A549 (cell line): ENCODE results near the gene BCAT1. TPM values are rescaled to one million over a fixed set of nuclear protein-coding genes. Genes with fewer than 3 reads are reported as not detected.

Experiments
- ATAC-seq, 2 experiments: fragments of 200-7000 bp in 1 of 2; fragments of >200 bp in 1 of 2; cut with Nextera tagmentation in 1 of 2; cut with Tn5 transposase in 1 of 2; 3 replicates each; pipeline versions ENCODE4 v1.8.0 to v1.9.1; 2018 to 2020; ENCODE audit warnings: mild to moderate bottlenecking in 1 of 2, moderate library complexity in 1 of 2
- CTCF ChIA-PET: fragments of 300-600 bp; sonication (Branson Sonifier 250); formaldehyde crosslinking; extraction: SDS; loops from one replicate; lab custom pipeline; 2021; ENCODE audit warnings: antibody characterized with exemption, inconsistent platforms; lab: Yijun Ruan, JAX
- POLR2A ChIA-PET: fragments of 350-600 bp; formaldehyde crosslinking; extraction: SDS; loops from one replicate; lab custom pipeline; 2021; ENCODE audit warnings: antibody characterized with exemption, inconsistent platforms; lab: Yijun Ruan, JAX
- DNase-seq, 2 experiments: peaks; one replicate each; pipeline versions ENCODE4 v3.0.0 to v3.0.0-alpha.2; 2011 to 2016; ENCODE audit warnings: low read depth in 1 of 2, low spot score in 1 of 2
- FAIRE-seq: peaks from 2 replicates; lab custom pipeline; 2011; peaks lifted over from hg19 to GRCh38; lab: Jason Lieb, UNC
- H3K27ac ChIP-seq, 2 experiments: fragments of >200 bp; sonication (Bioruptor Twin); formaldehyde crosslinking; 3 replicates each; pipeline ENCODE4 v1.5.1; 2016 to 2017
- H3K4me1 ChIP-seq: fragments of >200 bp; sonication (Bioruptor Twin); formaldehyde crosslinking; 3 replicates; pipeline ENCODE4 v1.6.1; 2016
- H3K4me2 ChIP-seq: fragments of >200 bp; sonication (Bioruptor Twin); formaldehyde crosslinking; 3 replicates; pipeline ENCODE4 v1.6.1; 2016
- H3K4me3 ChIP-seq: fragments of >200 bp; sonication (Bioruptor Twin); formaldehyde crosslinking; 3 replicates; pipeline ENCODE4 v1.5.1; 2016
- H3K9me3 ChIP-seq: fragments of >200 bp; sonication (Bioruptor Twin); formaldehyde crosslinking; 3 replicates; pipeline ENCODE4 v1.6.1; 2016
- BHLHE40 ChIP-seq: IDR thresholded peaks from 2 replicates; pipeline ENCODE4 v1.6.1; 2012; ENCODE audit warnings: low read depth, low read length, inconsistent platforms
- CBX8 ChIP-seq: fragments of 200-600 bp; sonication (generic); IDR thresholded peaks from 2 replicates; pipeline ENCODE4 v1.6.1; 2016
- FOSL2 ChIP-seq, 2 experiments: fragments of 450-650 bp in 1 of 2; fragments of >200 bp in 1 of 2; sonication (Bioruptor Twin) in 1 of 2; formaldehyde crosslinking; IDR thresholded peaks; 2 replicates each; pipeline versions ENCODE4 v1.5.0 to v1.6.1; 2016 to 2020; ENCODE audit warnings: mild to moderate bottlenecking in 1 of 2, moderate library complexity in 1 of 2
- HDAC2 ChIP-seq: fragments of 200-600 bp; sonication (generic); IDR thresholded peaks from 2 replicates; pipeline ENCODE4 v1.6.1; 2016
- HOXA7 ChIP-seq: fragments of 250-450 bp; sonication (Bioruptor Pico); IDR thresholded peaks from 2 replicates; pipeline ENCODE4 v1.5.0; 2020; ENCODE audit warnings: mild to moderate bottlenecking, moderate library complexity
- HOXB5 ChIP-seq: fragments of 250-450 bp; sonication (Bioruptor Pico); IDR thresholded peaks from 2 replicates; pipeline ENCODE4 v1.5.0; 2020; ENCODE audit warnings: mild to moderate bottlenecking, moderate library complexity
- KDM5A ChIP-seq: fragments of 200-600 bp; sonication (generic); IDR thresholded peaks from 2 replicates; pipeline ENCODE4 v1.6.1; 2016; ENCODE audit warnings: antibody characterized with exemption, mild to moderate bottlenecking
- NFE2L2 ChIP-seq: fragments of 150-350 bp; conservative IDR thresholded peaks from 2 replicates; pipeline ENCODE4 v1.6.1; 2014; ENCODE audit warnings: low read length
- NPAS2 ChIP-seq: fragments of 250-450 bp; sonication (Bioruptor Pico); IDR thresholded peaks from 2 replicates; pipeline ENCODE4 v1.8.0; 2022; ENCODE audit warnings: mild to moderate bottlenecking, moderate library complexity, borderline replicate concordance
- NR3C1 ChIP-seq: fragments of >200 bp; sonication (Bioruptor Twin); formaldehyde crosslinking; IDR thresholded peaks from 3 replicates; pipeline ENCODE4 v1.6.1; 2017
- RFX5 ChIP-seq: fragments of 450-650 bp; IDR thresholded peaks from 2 replicates; pipeline ENCODE4 v1.7.1; 2014; ENCODE audit warnings: antibody characterized with exemption, mild to moderate bottlenecking, moderate library complexity
- SMC3 ChIP-seq: fragments of >200 bp; sonication (Bioruptor Twin); formaldehyde crosslinking; IDR thresholded peaks from 3 replicates; pipeline ENCODE4 v1.6.1; 2018; ENCODE audit warnings: inconsistent platforms
- ZFP36 ChIP-seq: fragments of 450-650 bp; IDR thresholded peaks from 2 replicates; pipeline ENCODE4 v1.6.1; 2014; ENCODE audit warnings: borderline replicate concordance; ENCODE audit not compliant: partially characterized antibody
- ZNF302 ChIP-seq: fragments of 250-450 bp; sonication (Bioruptor Pico); IDR thresholded peaks from 2 replicates; pipeline ENCODE4 v1.9.0; 2021; ENCODE audit warnings: inconsistent platforms, mild to moderate bottlenecking, moderate library complexity
- WGBS: methylation state at CpG from one replicate; pipeline ENCODE4 v1.1.6; 2017; ENCODE audit errors: missing lambda C conversion rate; 5-methylcytosine and 5-hydroxymethylcytosine counted together
- polyA plus RNA-seq, 4 experiments: library from polyadenylated mRNA; depleted of rRNA in 3 of 4; stranded (reverse); fragments of >200 nt; fragmentation: RNase III in 1 of 4; extraction: RNeasy Plus Mini Kit Qiagen cat#74134 plus additional on column Dnase treatment in 1 of 4; gene quantifications; 2 replicates in 3 of 4; 3 replicates in 1 of 4; pipeline ENCODE4 v1.2.3, GENCODE V29; 2011 to 2017
- TF ChIP-seq, protein P1 (sequence below): fragments of >200 bp; sonication (Bioruptor Twin); formaldehyde crosslinking; IDR thresholded peaks from 3 replicates; pipeline ENCODE4 v1.6.1; 2016
- TF ChIP-seq, protein P2 (sequence below): fragments of 150-350 bp; IDR thresholded peaks from 2 replicates; pipeline ENCODE4 v1.6.1; 2014; ENCODE audit warnings: low read depth, mild to moderate bottlenecking, low read length
- TF ChIP-seq, protein P3 (sequence below): fragments of 250-450 bp; sonication (Bioruptor Pico); IDR thresholded peaks from 2 replicates; pipeline ENCODE4 v1.5.0; 2021; ENCODE audit warnings: mild to moderate bottlenecking, moderate library complexity, borderline replicate concordance

Gene BCAT1
- polyA plus RNA-seq, 2 of the 4 experiments (the other 2 are of a cell fraction), result 10.5 to 14.6 TPM

GRCh38 chr12:24972078-24972477 lies 23.2 kb upstream of the BCAT1 start:
- ChIA-PET CTCF (interaction anchor here (0.9 to 2.7 kb wide), 3 partner anchors 11 to 19 kb away, joined by 3 to 13 read pairs (median 5); no protein-coding TSS in a partner anchor), POLR2A (no interaction called here)
- FAIRE-seq, result no peak
- WGBS, result 36% methylated on average over 1 of the region's 1 CpG
- Histone ChIP-seq H3K27ac (no peak overlapping the region), H3K9me3 (no peaks in the 10 kb centered on the region), H3K4me1 (no peaks in the 10 kb centered on the region), H3K4me3 (no peak overlapping the region), H3K4me2 (no peak overlapping the region)
- TF ChIP-seq FOSL2 (IDR thresholded peaks at IDR 0.05) (no peak), FOSL2 (CRISPR knock-in tag; IDR thresholded peaks at IDR 0.05) (no peak), NPAS2 (no peak), ZNF302 (CRISPR knock-in tag) (no peak), KDM5A (no peak), SMC3 (no peak), NFE2L2 (no peak), HOXB5 (CRISPR knock-in tag) (no peak), HOXA7 (no peak)
- TF ChIP-seq, protein P1, sequence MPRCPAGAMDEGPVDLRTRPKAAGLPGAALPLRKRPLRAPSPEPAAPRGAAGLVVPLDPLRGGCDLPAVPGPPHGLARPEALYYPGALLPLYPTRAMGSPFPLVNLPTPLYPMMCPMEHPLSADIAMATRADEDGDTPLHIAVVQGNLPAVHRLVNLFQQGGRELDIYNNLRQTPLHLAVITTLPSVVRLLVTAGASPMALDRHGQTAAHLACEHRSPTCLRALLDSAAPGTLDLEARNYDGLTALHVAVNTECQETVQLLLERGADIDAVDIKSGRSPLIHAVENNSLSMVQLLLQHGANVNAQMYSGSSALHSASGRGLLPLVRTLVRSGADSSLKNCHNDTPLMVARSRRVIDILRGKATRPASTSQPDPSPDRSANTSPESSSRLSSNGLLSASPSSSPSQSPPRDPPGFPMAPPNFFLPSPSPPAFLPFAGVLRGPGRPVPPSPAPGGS, result no peak
- no peak for DNase-seq
- no peak for ATAC-seq

- no peak for ATAC-seq
- no peak for DNase-seq
- Histone ChIP-seq H3K27ac (no peak overlapping the region), H3K4me3 (no peak overlapping the region), H3K4me2 (no peak overlapping the region), H3K9me3 (no peaks in the 10 kb centered on the region), H3K4me1 (no peaks in the 10 kb centered on the region)
- no peak for FAIRE-seq
- WGBS, result 40% methylated on average over 6 of the region's 6 CpGs
- TF ChIP-seq, protein P2, sequence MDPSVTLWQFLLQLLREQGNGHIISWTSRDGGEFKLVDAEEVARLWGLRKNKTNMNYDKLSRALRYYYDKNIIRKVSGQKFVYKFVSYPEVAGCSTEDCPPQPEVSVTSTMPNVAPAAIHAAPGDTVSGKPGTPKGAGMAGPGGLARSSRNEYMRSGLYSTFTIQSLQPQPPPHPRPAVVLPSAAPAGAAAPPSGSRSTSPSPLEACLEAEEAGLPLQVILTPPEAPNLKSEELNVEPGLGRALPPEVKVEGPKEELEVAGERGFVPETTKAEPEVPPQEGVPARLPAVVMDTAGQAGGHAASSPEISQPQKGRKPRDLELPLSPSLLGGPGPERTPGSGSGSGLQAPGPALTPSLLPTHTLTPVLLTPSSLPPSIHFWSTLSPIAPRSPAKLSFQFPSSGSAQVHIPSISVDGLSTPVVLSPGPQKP, result no peak
- peak; percentile 91 for TF ChIP-seq ZFP36
- ChIA-PET POLR2A (no interaction called here), CTCF (interaction anchor here (0.7 to 1.9 kb wide), 2 partner anchors 9 to 184 kb away, joined by 3 to 5 read pairs; no protein-coding TSS in a partner anchor)
Observed at GRCh38 chr12:24970177-24970576, 21.3 kb upstream of the BCAT1 start.

GRCh38 chr12:24966951-24967564 lies 18.2 kb upstream of the BCAT1 start:
- Histone ChIP-seq H3K4me2 (no peak overlapping the region), H3K27ac (no peak overlapping the region), H3K4me3 (no peak overlapping the region), H3K9me3 (no peaks in the 10 kb centered on the region), H3K4me1 (no peaks in the 10 kb centered on the region)
- 58% methylated on average over 15 of the region's 15 CpGs for WGBS
- POLR2A ChIA-PET, result no interaction called here
- FAIRE-seq (no peak), ATAC-seq (no peak), DNase-seq (no peak)
- no peak for TF ChIP-seq HDAC2
- TF ChIP-seq, protein P3, sequence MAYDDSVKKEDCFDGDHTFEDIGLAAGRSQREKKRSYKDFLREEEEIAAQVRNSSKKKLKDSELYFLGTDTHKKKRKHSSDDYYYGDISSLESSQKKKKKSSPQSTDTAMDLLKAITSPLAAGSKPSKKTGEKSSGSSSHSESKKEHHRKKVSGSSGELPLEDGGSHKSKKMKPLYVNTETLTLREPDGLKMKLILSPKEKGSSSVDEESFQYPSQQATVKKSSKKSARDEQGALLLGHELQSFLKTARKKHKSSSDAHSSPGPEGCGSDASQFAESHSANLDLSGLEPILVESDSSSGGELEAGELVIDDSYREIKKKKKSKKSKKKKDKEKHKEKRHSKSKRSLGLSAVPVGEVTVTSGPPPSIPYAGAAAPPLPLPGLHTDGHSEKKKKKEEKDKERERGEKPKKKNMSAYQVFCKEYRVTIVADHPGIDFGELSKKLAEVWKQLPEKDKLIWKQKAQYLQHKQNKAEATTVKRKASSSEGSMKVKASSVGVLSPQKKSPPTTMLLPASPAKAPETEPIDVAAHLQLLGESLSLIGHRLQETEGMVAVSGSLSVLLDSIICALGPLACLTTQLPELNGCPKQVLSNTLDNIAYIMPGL (CRISPR knock-in tag), result no peak
- TF ChIP-seq HOXB5 (CRISPR knock-in tag), result no peak
- no peak for TF ChIP-seq NR3C1
- no peak for TF ChIP-seq KDM5A
- no peak for TF ChIP-seq CBX8
- TF ChIP-seq BHLHE40, result no peak
- TF ChIP-seq RFX5, result no peak
- TF ChIP-seq ZNF302 (CRISPR knock-in tag), result no peak
- CTCF ChIA-PET, result interaction anchor here (0.8 to 2.1 kb wide), 2 partner anchors 14 to 188 kb away, joined by 3 to 6 read pairs; no protein-coding TSS in a partner anchor
